MG63 (cell line): ENCODE results near the gene DND1. TPM values are rescaled to one million over a fixed set of nuclear protein-coding genes. Genes with fewer than 3 reads are reported as not detected.

Source experiments
- total RNA-seq: library from RNA; depleted of rRNA; stranded (reverse); fragments of >200 nt; shearing (Covaris generic); gene quantifications from 2 replicates; pipeline ENCODE4 v1.2.3, GENCODE V29; 2014; ENCODE audit warnings: low replicate concordance; rRNA removed

DND1 gene
- total RNA-seq, 1 experiment from 2014 or later: not detected

Other genes with a start within 250 kb of the DND1 start
- gene EIF4EBP3, start 125.9 kb downstream of the DND1 start, total RNA-seq: 4.0 and 4.5 TPM in 2 replicates
- 62.1 and 92.9 TPM in 2 replicates for gene SRA1, start 116.1 kb downstream of the DND1 start, total RNA-seq
- gene APBB3, start 109.0 kb downstream of the DND1 start, total RNA-seq: 7.2 and 12.5 TPM in 2 replicates
- gene SLC35A4, start 108.7 kb downstream of the DND1 start, total RNA-seq: 21.7 and 24.8 TPM in 2 replicates
- gene CD14, start 40.4 kb downstream of the DND1 start, total RNA-seq: 0.49 and 2.6 TPM in 2 replicates
- 5.5 and 10.7 TPM in 2 replicates for gene TMCO6, start 34.1 kb downstream of the DND1 start, total RNA-seq
- 86.0 and 94.5 TPM in 2 replicates for gene NDUFA2, start 25.9 kb downstream of the DND1 start, total RNA-seq
- 53.6 and 96.7 TPM in 2 replicates for gene IK, start 25.7 kb downstream of the DND1 start, total RNA-seq
- 28.8 and 38.9 TPM in 2 replicates for gene WDR55, start 8.7 kb downstream of the DND1 start, total RNA-seq
- gene HARS1, start 17.8 kb upstream of the DND1 start, total RNA-seq: 96.9 and 116 TPM in 2 replicates
- 41.8 and 50.1 TPM in 2 replicates for gene HARS2, start 17.9 kb upstream of the DND1 start, total RNA-seq
- 72.7 and 90.9 TPM in 2 replicates for gene ZMAT2, start 26.9 kb upstream of the DND1 start, total RNA-seq
- gene PCDHA1, start 112.6 kb upstream of the DND1 start, total RNA-seq: 0.10 TPM in 1 of 2 replicates, not detected in the other
- gene PCDHA2, start 121.3 kb upstream of the DND1 start, total RNA-seq: 0.44 TPM in 1 of 2 replicates, not detected in the other
- gene PCDHA3, start 127.5 kb upstream of the DND1 start, total RNA-seq: not detected in 2 replicates
- not detected in 2 replicates for gene PCDHA4, start 133.5 kb upstream of the DND1 start, total RNA-seq
- gene PCDHA5, start 148.0 kb upstream of the DND1 start, total RNA-seq: not detected in 2 replicates
- 0.86 TPM in 1 of 2 replicates, not detected in the other for gene PCDHA6, start 154.4 kb upstream of the DND1 start, total RNA-seq
- gene PCDHA7, start 160.7 kb upstream of the DND1 start, total RNA-seq: 0.10 TPM in 1 of 2 replicates, not detected in the other
- not detected in 2 replicates for gene PCDHA8, start 167.6 kb upstream of the DND1 start, total RNA-seq
- gene PCDHA9, start 174.8 kb upstream of the DND1 start, total RNA-seq: not detected in 2 replicates
- gene PCDHA10, start 182.3 kb upstream of the DND1 start, total RNA-seq: not detected in 2 replicates
- not detected in 2 replicates for gene PCDHA11, start 195.4 kb upstream of the DND1 start, total RNA-seq
- not detected in 2 replicates for gene PCDHA12, start 201.7 kb upstream of the DND1 start, total RNA-seq
- gene PCDHA13, start 208.5 kb upstream of the DND1 start, total RNA-seq: not detected in 2 replicates